Liver (tissue), 9 donors: ENCODE measurements around the gene REST. TPM values are rescaled to one million over a fixed set of nuclear protein-coding genes. Genes with fewer than 3 reads are reported as not detected.

Source experiments
- DNase-seq: peaks from one replicate; pipeline ENCODE4 v3.0.0-alpha.2; 2017; ENCODE audit warnings: low spot score
- H3K27ac ChIP-seq, 2 donors: one replicate each; pipeline ENCODE4 v1.7.0; 2013; ENCODE audit warnings: inconsistent platforms in 2 of 2, low read length in 2 of 2, control low read depth in 1 of 2, low read depth in 1 of 2, mild to moderate bottlenecking in 1 of 2
- H3K27me3 ChIP-seq, 4 donors: one replicate each; pipeline versions ENCODE4 v1.6.1 to v1.7.0; 2013; ENCODE audit warnings: low read length in 3 of 4, inconsistent platforms in 1 of 4, mild to moderate bottlenecking in 1 of 4, moderate library complexity in 1 of 4; ENCODE audit not compliant: control insufficient read depth in 4 of 4, insufficient read depth in 4 of 4
- H3K36me3 ChIP-seq, 4 donors: one replicate each; pipeline versions ENCODE4 v1.6.1 to v1.7.0; 2013; ENCODE audit warnings: low read length in 3 of 4, mild to moderate bottlenecking in 3 of 4, low read depth in 1 of 4, moderate library complexity in 1 of 4; ENCODE audit not compliant: control insufficient read depth in 4 of 4, insufficient read depth in 3 of 4
- H3K4me1 ChIP-seq, 4 donors: one replicate each; pipeline versions ENCODE4 v1.6.1 to v1.7.0; 2013; ENCODE audit warnings: low read length in 3 of 4, mild to moderate bottlenecking in 3 of 4, moderate library complexity in 1 of 4; ENCODE audit not compliant: control insufficient read depth in 4 of 4, insufficient read depth in 4 of 4
- H3K4me3 ChIP-seq, 3 donors: one replicate each; pipeline versions ENCODE4 v1.6.1 to v1.7.0; 2013; ENCODE audit warnings: low read length in 3 of 3, control low read depth in 1 of 3, low read depth in 1 of 3, mild to moderate bottlenecking in 1 of 3
- H3K9ac ChIP-seq, 2 donors: one replicate each; pipeline ENCODE4 v1.7.0; 2013; ENCODE audit warnings: low read length in 2 of 2, mild to moderate bottlenecking in 2 of 2, moderate library complexity in 2 of 2, control low read depth in 1 of 2, low read depth in 1 of 2
- H3K9me3 ChIP-seq, 4 donors: one replicate each; pipeline versions ENCODE4 v1.6.1 to v1.7.0; 2013; ENCODE audit warnings: low read length in 3 of 4; ENCODE audit not compliant: control insufficient read depth in 4 of 4
- EGR1 ChIP-seq, 2 donors: IDR thresholded peaks; 2 replicates each; pipeline ENCODE4 v1.6.1; 2016 to 2018; ENCODE audit warnings: antibody characterized with exemption in 2 of 2, low read depth in 2 of 2
- FOXA2 ChIP-seq: IDR thresholded peaks from 2 replicates; pipeline ENCODE4 v1.6.1; 2016; ENCODE audit warnings: antibody characterized with exemption
- HNF4A ChIP-seq, 2 donors: conservative IDR thresholded peaks; 2 replicates each; pipeline ENCODE4 v1.6.1; 2016; ENCODE audit warnings: antibody characterized with exemption in 2 of 2, mild to moderate bottlenecking in 2 of 2
- HNF4G ChIP-seq: IDR thresholded peaks from 2 replicates; pipeline ENCODE4 v1.6.1; 2016; ENCODE audit warnings: antibody characterized with exemption
- JUND ChIP-seq, 2 donors: IDR thresholded peaks; 2 replicates each; pipeline ENCODE4 v1.6.1; 2016; ENCODE audit warnings: antibody characterized with exemption in 2 of 2
- RAD21 ChIP-seq, 2 donors: IDR thresholded peaks; 2 replicates each; pipeline ENCODE4 v1.6.1; 2016; ENCODE audit warnings: antibody characterized with exemption in 2 of 2, mild to moderate bottlenecking in 2 of 2
- RXRA ChIP-seq, 2 donors: IDR thresholded peaks; 2 replicates each; pipeline ENCODE4 v1.6.1; 2017 to 2018; ENCODE audit warnings: antibody characterized with exemption in 2 of 2, mild to moderate bottlenecking in 1 of 2
- SP1 ChIP-seq: IDR thresholded peaks from 2 replicates; pipeline ENCODE4 v1.6.1; 2018; ENCODE audit warnings: antibody characterized with exemption, mild to moderate bottlenecking
- WGBS: extraction: QIAGEN DNeasy Blood & Tissue Kit; methylation state at CpG from one replicate; pipeline ENCODE4 v1.1.7; 2013; 5-methylcytosine and 5-hydroxymethylcytosine counted together
- polyA plus RNA-seq, 2 donors: library from polyadenylated mRNA; stranded (reverse) in 1 of 2; unstranded in 1 of 2; fragments of 200-250 nt in 1 of 2; fragments of >200 nt in 1 of 2; fragmentation: Nextera tagmentation in 1 of 2; extraction: Ambion mirVana in 1 of 2; gene quantifications; one replicate each; pipeline versions ENCODE4 v1.2.1 to v1.2.3, GENCODE V29; 2013 to 2015
- total RNA-seq, 2 donors: library from RNA; depleted of rRNA; stranded (reverse); fragments of >200 nt; gene quantifications; one replicate each; pipeline ENCODE4 v1.2.3, GENCODE V29; 2014
- TF ChIP-seq, protein P1 (sequence below): fragments of 150-350 bp; IDR thresholded peaks from 2 replicates; pipeline ENCODE4 v1.5.1; 2017; ENCODE audit warnings: improper control_type of control experiment, low read depth, low read length; ENCODE audit not compliant: missing input control
- TF ChIP-seq, protein P2 (sequence below): IDR thresholded peaks from 2 replicates; pipeline ENCODE4 v1.6.1; 2016; ENCODE audit warnings: antibody characterized with exemption
- TF ChIP-seq, protein P3 (sequence below): IDR thresholded peaks from 2 replicates; pipeline ENCODE4 v1.6.1; 2016; ENCODE audit warnings: antibody characterized with exemption
- TF ChIP-seq, protein P4 (sequence below): IDR thresholded peaks from 2 replicates; pipeline ENCODE4 v1.6.1; 2016; ENCODE audit warnings: antibody characterized with exemption, mild to moderate bottlenecking
- donor health status: healthy.
- donor health status: healthy.
- donor health status: healthy.
- donor health status: healthy.
- donor health status: healthy.

Gene REST
- total and polyA plus RNA-seq, 4 donors = 3.7 to 18.1 (median 12.4) TPM

DNA sequence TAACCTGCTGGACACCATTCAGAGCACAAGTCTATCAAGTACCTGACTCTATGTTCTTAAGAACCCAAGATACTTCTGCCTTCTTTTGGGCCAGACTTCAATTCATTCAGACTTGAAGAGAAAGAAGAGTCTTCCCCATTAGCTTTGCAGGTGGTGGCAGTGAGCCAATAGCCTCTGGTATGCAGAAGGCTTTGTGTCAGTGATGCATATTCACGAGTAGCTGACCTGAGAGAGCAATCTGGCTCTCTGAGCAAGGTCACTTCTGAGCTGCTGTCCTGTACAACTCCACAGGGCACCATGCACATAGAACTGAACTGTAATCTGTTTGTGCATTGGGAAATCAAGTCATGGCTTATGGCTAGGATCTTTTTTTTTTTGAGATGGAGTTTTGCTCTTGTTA is 46.3 kb upstream of the REST start:
- TF ChIP-seq, protein P1, sequence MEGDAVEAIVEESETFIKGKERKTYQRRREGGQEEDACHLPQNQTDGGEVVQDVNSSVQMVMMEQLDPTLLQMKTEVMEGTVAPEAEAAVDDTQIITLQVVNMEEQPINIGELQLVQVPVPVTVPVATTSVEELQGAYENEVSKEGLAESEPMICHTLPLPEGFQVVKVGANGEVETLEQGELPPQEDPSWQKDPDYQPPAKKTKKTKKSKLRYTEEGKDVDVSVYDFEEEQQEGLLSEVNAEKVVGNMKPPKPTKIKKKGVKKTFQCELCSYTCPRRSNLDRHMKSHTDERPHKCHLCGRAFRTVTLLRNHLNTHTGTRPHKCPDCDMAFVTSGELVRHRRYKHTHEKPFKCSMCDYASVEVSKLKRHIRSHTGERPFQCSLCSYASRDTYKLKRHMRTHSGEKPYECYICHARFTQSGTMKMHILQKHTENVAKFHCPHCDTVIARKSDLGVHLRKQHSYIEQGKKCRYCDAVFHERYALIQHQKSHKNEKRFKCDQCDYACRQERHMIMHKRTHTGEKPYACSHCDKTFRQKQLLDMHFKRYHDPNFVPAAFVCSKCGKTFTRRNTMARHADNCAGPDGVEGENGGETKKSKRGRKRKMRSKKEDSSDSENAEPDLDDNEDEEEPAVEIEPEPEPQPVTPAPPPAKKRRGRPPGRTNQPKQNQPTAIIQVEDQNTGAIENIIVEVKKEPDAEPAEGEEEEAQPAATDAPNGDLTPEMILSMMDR = no peak
- TF ChIP-seq HNF4A (conservative IDR thresholded peaks at IDR 0.05) (no peak), SP1 (no peak), FOXA2 (no peak), EGR1 (IDR thresholded peaks at IDR 0.05; ENCODE audit: low read depth in 2 of 2) (no peak), RAD21 (IDR thresholded peaks at IDR 0.05) (no peak), RXRA (IDR thresholded peaks at IDR 0.05) (no peak)
- TF ChIP-seq, protein P2, sequence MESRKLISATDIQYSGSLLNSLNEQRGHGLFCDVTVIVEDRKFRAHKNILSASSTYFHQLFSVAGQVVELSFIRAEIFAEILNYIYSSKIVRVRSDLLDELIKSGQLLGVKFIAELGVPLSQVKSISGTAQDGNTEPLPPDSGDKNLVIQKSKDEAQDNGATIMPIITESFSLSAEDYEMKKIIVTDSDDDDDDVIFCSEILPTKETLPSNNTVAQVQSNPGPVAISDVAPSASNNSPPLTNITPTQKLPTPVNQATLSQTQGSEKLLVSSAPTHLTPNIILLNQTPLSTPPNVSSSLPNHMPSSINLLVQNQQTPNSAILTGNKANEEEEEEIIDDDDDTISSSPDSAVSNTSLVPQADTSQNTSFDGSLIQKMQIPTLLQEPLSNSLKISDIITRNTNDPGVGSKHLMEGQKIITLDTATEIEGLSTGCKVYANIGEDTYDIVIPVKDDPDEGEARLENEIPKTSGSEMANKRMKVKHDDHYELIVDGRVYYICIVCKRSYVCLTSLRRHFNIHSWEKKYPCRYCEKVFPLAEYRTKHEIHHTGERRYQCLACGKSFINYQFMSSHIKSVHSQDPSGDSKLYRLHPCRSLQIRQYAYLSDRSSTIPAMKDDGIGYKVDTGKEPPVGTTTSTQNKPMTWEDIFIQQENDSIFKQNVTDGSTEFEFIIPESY = no peak
- TF ChIP-seq, protein P3, sequence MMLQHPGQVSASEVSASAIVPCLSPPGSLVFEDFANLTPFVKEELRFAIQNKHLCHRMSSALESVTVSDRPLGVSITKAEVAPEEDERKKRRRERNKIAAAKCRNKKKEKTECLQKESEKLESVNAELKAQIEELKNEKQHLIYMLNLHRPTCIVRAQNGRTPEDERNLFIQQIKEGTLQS = no peak
- TF ChIP-seq, protein P4, sequence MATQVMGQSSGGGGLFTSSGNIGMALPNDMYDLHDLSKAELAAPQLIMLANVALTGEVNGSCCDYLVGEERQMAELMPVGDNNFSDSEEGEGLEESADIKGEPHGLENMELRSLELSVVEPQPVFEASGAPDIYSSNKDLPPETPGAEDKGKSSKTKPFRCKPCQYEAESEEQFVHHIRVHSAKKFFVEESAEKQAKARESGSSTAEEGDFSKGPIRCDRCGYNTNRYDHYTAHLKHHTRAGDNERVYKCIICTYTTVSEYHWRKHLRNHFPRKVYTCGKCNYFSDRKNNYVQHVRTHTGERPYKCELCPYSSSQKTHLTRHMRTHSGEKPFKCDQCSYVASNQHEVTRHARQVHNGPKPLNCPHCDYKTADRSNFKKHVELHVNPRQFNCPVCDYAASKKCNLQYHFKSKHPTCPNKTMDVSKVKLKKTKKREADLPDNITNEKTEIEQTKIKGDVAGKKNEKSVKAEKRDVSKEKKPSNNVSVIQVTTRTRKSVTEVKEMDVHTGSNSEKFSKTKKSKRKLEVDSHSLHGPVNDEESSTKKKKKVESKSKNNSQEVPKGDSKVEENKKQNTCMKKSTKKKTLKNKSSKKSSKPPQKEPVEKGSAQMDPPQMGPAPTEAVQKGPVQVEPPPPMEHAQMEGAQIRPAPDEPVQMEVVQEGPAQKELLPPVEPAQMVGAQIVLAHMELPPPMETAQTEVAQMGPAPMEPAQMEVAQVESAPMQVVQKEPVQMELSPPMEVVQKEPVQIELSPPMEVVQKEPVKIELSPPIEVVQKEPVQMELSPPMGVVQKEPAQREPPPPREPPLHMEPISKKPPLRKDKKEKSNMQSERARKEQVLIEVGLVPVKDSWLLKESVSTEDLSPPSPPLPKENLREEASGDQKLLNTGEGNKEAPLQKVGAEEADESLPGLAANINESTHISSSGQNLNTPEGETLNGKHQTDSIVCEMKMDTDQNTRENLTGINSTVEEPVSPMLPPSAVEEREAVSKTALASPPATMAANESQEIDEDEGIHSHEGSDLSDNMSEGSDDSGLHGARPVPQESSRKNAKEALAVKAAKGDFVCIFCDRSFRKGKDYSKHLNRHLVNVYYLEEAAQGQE = no peak
- WGBS = 24% methylated on average over 1 of the region's 1 CpG
- H3K4me1 ChIP-seq = no peaks in the 10 kb centered on the region

DNA sequence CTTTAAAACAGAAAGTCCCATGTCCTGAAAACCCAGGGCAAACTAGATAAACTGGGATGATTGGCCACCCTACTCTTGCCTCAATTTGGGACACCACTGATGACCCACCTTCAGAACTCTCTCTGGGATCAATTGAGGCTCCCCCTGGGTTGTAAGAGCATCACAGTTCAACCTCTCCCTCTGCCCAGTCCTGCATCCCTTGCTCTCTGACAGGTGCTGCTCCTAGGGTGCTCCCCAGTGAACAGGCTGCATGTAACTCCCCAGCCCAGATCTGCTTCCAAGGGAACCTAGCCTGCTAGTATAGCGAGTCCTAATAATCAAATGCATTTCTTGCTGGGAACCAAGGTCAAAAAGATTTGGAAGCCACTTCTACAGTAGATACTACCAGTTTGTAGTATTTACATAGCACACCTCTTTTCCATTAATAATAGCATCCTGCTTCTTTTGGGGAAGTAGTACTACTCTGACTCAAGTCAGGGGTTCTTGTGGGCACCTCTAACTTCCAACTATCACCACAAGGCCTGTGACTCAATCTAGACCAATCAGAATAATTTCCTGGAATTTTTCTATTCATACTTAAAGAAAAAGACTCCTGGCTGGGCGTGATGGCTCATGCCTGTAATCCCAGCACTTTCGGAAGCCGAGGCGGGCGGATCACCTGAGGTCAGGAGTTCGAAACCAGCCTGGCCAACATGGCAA is 44.1 kb upstream of the REST start:
- H3K36me3 ChIP-seq = no peaks in the 10 kb centered on the region
- H3K4me3 ChIP-seq = no peak overlapping the region
- H3K4me1 ChIP-seq = no peaks in the 10 kb centered on the region
- WGBS = 93% methylated on average over 7 of the region's 7 CpGs
- DNase-seq = no peak
- H3K9ac ChIP-seq = no peak overlapping the region
- peaks cover 0 to 2% (median 0%) of the 10 kb centered on the region in 4 donors for H3K27me3 ChIP-seq
- no peak for TF ChIP-seq RAD21 (IDR thresholded peaks at IDR 0.05)
- TF ChIP-seq JUND (IDR thresholded peaks at IDR 0.05) = no peak
- TF ChIP-seq HNF4A (conservative IDR thresholded peaks at IDR 0.05) = no peak
- no peak for TF ChIP-seq HNF4G
- TF ChIP-seq, protein P4 = no peak
- TF ChIP-seq, protein P3 = no peak
- H3K9me3 ChIP-seq = no peaks in the 10 kb centered on the region
- H3K27ac ChIP-seq = no peak overlapping the region

More for the DNA sequence above, 46.3 kb upstream of the REST start:
- Histone ChIP-seq H3K27me3 (peaks cover 0 to 2% (median 0%) of the 10 kb centered on the region in 4 donors), H3K9me3 (no peaks in the 10 kb centered on the region), H3K4me3 (no peak overlapping the region), H3K9ac (no peak overlapping the region), H3K27ac (no peak overlapping the region), H3K36me3 (no peaks in the 10 kb centered on the region)
- no peak for DNase-seq
